CD4-positive, alpha-beta T cell treated with Interleukin-6 for 4 hours (primary cell): ENCODE data around the gene ZNF398.

Experiments used
- DNase-seq: peaks from one replicate; pipeline ENCODE4 v3.0.0-alpha.2; 2020; ENCODE audit warnings: mixed read lengths

The ZNF398 gene

DNA sequence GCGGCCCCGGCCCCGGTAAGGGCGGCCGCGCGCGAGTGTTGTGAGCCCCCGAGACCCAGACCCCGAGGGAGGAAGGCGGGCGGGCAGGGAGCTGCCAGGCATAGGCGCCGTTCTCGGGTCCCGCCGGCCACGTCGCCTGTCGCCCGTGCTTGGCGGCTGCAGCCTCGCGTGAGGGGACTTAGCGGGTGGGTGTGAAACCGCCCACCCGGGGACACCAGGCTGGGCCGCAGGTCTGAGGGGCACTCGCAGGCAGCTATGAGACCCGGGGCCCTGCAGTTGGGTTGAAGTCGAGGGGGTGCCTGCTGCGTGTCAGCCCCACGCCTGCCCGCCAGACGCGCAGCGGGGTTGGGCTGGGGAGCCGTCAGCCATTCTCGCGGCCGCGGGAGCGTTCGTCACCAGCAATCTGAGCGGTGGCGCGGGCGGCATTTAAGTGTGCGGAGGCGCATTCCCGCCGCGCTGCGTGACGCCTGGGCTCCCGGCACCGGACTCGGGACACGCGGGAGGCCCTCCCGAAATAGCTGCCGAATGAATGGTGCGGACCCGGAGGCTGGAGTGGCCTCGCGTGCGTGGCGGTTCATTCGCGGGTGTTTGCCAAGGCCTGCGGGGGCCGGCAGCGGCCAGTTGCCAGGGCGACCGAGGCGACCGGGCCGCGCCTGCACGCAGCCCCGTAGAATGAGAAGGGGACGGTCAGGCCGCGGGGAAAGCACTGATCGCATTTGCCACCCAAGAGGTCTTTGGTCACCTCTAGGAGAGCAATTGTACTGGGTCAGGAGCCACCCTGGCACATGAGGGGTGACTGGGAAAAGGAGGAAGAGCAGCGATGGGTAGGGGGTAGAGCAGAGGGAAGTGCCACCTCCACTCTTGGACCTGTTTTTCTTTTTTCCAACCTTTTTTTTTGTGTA is 750 bp downstream of the ZNF398 start:
- peak; percentile 70 for DNase-seq

DNA sequence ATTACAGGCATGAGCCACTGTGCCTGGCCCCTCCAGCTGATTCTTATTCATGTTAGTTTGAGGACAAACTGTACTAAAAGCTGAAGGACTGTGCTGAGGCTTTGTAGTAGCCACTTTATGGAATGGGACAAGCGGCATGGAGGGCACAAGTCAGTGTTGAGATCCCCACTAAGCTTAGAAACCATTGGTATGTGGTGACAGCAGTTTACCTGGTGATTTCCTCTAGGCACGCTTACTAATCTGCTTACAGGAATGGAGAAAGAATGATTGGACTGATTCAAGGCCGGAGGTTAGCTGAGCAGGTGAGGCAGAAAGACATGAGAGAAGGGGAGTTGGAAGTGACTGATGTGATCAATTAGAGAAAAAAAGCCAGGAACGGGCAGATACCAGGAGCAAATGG is 3.7 kb downstream of the ZNF398 start:
- DNase-seq, result no peak

DNA sequence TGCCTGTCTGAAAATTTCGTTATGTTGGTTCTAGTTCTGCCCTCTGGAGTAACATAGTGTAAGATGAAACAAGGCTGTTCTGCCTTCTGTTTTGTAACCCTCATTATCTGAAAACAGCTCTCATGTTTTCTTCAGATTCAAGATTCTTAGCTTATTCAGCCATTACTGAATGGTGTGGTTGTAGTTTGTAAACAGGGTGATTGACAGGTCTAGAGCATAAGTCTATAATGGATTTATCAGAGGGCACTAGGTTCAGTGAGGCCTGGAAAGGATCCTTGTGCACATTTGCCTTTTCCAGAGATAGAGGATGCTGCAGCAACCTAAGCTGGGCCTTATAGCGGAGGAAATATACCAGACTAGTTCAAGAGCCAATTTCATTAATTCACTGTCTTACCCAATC is 6.1 kb downstream of the ZNF398 start:
- no peak for DNase-seq

DNA sequence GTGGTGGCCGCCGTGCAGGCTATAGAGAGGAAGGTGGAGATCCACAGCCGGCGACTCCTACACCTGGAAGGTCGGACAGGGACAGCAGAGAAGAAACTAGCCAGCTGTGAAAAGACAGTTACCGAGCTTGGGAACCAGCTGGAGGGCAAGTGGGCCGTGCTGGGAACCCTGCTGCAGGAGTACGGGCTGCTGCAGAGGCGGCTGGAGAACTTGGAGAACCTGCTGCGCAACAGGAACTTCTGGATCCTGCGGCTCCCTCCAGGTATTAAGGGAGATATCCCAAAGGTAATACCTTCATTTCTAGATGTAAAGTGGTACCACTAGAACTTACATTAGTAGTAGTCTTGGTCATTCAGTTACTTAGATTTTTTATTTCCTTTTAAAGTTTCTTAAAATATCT is 6.8 kb downstream of the ZNF398 start:
- DNase-seq, result no peak

DNA sequence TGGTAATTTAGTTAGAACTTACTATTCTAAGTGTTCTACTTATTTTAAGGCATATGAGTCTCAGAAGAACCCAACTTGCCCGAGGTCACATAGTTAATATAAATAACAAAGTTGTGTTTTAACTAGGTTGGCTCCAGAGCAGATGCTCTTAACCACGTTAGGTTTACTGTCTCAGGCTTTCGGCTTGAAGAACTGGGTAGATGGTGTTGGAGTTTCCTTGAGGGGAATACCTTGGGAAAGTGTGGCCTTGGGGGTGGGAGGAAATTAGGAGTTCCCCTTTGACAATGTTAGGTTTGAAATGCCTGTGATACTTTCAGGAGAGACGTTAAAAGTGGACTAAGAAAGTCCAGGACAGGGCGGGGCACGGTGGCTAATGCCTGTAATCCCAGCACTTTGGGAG is 9.6 kb downstream of the ZNF398 start:
- no peak for DNase-seq

DNA sequence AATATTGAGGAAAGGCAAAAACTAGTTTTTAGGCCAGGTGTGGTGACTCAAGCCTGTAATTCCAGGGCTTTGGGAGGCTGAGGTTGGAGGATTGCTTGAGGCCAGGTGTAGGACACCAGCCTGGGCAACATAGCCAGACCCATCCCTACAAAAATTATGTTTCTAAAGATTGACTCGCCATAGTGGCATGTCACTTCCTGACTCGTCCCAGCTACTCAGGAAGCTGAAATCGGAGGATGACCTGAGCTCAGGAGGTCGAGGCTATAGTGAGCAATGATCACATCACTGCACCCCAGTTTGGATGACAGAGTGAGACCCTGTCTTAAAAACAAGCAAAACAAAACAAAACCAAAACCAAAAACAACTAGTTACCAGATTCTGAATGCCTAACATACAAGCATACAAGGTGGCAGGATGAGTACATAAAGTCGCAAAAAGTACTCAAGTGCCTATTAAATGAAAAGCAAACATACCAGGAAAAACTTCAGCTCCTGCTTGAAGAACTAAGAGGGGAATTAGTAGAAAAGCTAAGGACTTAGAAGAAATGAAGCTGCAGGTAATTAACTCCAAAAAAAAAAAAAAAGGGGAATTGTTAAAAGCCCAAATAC is 14.1 kb downstream of the ZNF398 start:
- no peak for DNase-seq

DNA sequence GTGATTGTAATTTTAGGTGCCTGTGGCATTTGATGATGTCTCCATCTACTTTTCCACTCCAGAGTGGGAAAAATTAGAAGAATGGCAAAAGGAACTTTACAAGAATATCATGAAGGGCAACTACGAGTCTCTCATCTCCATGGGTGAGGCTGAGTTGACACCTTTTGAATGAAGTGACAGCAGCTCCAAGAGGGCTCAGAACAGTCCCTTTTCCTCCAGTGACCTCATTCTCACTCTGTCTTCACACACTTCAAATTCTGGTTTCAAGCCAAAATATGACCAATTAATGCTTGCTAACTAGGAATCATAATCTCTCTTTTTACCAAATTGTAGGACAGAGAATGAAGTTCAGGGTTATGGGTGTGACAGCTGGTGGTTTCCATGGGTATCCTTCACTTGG is 18.9 kb downstream of the ZNF398 start:
- DNase-seq, result no peak

DNA sequence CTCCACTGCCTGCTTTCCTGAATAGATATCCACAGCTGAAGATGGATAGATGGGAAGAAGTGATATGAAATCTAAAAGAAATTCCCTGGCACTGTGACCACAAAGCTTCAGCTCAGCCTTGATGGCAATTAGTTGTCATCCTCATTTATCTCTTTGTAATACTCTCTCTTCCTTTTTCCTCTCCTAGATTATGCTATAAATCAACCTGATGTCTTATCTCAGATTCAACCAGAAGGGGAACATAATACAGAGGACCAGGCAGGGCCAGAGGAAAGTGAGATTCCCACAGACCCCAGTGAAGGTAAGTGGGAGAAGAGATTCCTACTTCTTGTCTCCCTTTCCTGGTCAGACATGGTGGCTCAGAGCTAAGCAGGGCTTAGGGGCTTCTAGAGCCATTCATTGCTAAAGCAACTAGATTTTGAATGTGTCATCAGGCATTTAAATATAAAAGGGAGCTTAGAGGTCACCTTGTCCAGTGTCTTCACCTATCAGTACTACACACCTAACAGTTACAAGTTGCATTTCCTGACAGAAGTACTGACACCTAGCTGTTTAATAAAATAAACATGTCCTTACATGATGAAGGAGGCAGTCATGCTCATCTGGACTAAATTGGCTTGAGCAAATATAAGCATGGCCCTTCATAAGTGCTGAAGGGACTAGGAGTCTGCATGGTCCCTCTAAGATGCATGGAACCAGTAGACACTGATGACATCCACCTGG is 19.5 kb downstream of the ZNF398 start:
- no peak for DNase-seq

DNA sequence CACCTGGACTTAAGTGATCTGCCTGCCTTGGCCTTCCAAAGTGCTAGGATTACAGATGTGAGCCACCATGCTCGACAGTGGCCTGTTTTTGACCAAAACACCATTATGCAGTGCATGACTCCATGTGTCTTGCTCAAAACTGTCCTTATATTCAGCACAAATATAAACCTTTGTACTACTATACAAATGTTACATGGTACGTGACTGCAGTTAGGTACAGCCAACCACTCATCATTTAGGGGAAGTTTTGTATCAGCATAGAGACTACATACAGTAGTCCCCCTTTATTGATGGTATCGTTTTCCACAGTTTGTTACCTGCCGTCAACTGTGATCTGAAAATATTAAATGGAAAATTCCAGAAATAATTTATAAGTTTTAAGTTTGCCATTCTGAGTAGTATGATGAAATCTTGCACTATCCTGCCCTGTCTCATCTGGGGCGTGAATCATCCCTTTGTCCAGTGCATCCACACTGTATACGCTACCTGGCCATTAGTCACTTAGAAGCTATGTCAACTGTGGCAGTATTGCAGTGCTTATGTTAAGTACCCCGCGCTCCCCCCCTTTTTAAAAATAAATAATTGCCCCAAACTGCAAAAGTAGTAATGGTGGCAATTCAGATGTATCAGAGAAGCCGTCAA is 24.8 kb downstream of the ZNF398 start:
- DNase-seq, result no peak

DNA sequence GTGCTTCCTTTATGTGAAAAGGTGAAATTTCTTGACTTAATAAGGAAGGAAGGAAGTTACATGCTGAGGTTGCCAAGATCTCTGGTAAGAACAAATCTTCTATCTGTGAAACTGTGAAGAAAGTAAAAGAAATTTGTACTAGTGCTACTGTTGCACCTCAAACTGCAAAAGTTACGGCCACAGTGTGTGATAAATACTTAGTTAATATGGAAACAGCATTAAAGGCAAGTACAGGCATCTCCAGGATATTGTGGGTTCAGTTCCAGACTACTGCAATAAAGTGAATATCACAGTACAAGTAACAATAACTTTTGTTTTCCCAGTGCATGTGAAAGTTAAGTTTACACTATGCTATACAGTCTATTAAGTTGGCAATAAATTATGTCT is 25.3 kb downstream of the ZNF398 start:
- DNase-seq, result no peak

DNA sequence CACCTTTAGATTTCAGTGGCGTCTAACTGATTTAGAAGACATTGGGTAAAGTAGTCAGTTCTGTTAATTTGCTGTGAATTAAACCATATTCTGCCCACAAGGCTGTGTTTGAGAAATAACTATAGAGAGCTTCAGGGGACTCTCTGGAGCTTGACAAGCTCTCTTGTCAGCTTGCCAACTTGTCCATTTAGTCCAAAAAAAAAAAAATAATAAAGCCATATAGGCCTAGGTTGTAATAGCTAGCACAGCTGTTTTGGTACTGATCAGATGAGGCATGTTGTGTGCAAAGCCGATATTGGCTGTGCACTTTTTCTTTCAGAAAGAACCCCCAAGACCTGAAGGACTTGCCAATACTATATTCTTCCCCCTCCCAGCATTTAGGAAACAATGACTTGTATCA is 27.9 kb downstream of the ZNF398 start:
- DNase-seq, result no peak

DNA sequence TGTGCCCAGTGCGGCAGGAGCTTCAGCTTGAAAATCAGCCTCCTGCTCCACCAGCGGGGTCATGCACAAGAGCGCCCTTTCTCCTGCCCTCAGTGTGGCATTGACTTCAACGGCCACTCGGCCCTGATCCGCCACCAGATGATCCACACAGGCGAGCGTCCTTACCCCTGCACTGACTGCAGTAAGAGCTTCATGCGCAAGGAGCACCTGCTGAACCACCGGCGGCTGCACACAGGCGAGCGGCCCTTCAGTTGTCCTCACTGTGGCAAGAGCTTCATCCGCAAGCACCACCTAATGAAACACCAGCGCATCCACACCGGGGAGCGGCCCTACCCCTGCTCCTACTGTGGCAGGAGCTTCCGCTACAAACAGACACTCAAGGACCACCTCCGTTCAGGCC is 32.0 kb downstream of the ZNF398 start:
- no peak for DNase-seq

DNA sequence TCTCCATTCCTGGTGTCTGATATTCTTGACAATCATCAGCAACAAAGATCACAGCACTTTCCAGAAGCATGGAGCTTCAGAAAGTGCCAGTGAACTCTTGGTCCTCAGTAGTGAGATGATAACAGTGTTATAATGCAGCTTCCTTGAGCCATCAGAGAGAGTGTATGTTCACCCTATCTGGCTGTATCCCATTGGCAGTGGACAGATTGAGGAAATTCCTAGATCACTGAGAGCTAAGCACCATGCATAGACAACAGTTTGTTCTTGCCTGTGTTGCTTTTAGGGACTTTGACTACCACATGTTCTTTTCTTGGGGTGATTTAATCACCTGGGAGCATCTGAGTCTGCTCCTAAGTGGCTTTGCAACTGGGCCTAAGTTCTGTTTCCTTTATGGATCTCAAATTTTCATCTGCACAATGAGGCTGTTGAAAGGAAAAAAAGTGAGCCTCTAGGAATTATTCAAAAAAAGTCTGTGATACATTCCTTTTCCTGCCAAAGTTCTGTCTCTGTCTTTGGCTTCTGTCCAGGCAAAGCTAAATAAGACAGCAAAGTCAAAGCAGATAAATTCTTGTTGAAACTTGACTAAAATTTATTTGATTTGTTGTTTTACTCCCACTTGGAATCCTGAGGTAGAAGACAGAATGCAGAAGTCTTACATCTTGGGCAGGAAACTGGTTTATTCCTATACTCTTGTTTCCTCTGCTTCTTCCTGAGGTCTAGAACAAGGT is 33.6 kb downstream of the ZNF398 start:
- DNase-seq, result no peak

DNA sequence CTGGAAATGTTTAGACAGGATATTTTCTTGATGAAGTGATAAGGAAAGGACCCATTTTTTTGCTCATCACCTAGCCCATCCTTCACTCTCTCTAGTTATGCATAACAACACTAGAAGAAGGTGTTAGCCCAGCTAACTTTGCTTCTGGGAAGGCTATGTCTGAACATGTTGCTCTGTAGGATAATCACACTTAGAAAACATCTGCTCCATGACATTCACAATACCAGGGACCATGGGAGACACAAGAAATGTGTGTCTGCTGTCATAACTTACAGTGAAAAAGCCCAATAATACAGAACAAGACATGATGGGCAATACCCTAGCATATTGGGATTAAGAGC is 34.2 kb downstream of the ZNF398 start:
- no peak for DNase-seq

DNA sequence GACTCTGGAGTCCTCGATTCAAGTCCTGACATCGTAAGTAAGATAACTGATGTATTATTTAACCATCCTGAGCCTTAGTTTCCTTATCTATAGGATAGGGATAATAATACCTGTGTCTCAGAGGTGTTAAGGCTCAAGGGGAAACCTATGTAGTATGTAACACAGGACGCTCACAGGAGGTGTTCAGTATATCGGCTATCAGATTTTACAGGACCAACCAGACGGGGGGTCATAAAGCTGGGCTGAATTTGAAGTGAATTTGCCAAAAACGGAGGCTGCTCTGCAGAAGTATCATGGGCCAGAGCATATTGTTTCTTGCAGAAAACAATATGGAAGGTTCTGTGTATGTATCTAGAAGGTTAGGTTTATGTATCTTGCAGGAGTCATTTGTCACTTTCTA is 37.0 kb downstream of the ZNF398 start:
- no peak for DNase-seq

DNA sequence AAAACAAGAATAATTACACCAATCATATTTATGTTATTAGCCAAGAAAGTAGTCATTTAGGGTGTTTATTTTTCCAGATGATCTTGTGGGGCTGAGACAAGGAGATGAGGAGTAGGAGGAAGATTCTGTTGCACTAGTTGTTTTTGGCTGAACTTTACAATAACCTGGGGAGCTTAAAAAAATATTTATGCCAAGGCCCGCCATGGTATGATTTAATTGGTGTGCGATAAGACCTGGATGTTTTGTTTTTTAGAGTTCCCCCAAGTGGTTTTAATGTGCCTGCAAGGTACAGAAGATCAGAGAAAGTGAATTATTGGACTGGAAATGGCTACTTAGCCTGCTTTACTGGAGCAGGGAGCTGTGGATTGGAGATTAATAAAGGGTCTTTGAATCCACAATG is 41.0 kb downstream of the ZNF398 start:
- no peak for DNase-seq

DNA sequence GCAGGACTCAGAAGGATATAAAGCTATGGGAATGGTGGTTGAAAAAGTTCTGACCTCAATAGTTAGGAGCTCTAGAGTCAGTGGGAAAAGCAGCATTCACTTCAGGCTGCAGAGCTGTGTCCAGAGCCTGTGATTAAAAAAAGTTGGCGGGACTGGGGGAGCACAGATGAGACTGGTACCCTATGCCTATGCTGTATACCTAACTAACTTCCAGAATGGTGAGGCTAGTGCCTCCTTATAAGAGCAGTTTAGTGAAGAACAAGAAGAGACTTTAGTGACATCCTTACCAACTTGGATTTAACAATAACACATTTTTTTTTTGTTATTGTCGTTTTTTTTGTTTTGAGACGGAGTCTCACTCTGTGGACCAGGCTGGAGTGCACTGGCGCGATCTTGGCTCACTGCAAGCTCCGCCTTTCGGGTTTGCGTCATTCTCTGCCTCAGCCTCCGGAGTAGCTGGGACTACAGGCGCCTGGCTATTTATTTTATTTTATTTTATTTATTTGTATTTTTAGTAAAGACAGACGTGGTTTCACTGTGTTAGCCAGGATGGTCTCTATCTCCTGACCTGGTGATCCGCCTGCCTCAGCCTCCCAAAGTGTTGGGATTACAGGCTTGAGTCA is 41.5 kb downstream of the ZNF398 start:
- DNase-seq, result no peak

DNA sequence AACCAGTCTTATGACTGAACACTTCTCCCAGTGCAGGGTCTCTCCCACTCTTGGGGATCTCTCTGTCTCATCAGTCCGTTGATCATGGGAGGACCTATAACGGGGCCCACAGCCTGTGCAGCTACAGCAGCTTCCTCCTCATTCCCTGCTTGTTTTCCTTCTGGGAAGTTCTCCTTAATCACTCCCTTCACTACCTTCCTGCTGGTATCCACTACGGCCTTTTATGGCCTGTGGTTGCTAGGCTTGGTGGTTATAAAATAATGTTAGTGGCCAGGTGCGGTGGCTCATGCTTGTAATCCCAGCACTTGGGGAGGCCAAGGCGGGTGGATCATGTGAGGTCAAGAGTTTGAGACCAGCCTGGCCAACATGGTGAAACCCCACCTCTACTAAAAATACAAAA is 44.6 kb downstream of the ZNF398 start:
- DNase-seq, result no peak

DNA sequence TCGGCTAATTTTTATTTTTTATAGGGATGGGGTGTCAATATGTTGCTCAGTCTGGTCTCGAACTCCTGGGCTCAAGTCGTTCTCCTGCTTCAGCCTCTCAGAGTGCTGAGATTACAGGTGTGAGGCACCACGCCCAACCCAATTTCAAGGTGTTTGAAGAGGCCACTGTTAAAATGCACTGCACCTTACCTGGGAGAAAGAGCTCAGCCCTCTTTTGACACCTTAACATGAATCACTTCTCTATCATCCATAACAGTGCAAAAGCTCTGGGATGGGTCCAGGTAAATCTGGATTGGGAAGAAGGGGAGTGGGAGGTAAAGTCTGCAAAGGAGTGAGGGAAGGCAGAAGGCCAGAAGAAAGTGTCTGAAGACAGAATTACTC is 47.5 kb downstream of the ZNF398 start:
- DNase-seq, result no peak

DNA sequence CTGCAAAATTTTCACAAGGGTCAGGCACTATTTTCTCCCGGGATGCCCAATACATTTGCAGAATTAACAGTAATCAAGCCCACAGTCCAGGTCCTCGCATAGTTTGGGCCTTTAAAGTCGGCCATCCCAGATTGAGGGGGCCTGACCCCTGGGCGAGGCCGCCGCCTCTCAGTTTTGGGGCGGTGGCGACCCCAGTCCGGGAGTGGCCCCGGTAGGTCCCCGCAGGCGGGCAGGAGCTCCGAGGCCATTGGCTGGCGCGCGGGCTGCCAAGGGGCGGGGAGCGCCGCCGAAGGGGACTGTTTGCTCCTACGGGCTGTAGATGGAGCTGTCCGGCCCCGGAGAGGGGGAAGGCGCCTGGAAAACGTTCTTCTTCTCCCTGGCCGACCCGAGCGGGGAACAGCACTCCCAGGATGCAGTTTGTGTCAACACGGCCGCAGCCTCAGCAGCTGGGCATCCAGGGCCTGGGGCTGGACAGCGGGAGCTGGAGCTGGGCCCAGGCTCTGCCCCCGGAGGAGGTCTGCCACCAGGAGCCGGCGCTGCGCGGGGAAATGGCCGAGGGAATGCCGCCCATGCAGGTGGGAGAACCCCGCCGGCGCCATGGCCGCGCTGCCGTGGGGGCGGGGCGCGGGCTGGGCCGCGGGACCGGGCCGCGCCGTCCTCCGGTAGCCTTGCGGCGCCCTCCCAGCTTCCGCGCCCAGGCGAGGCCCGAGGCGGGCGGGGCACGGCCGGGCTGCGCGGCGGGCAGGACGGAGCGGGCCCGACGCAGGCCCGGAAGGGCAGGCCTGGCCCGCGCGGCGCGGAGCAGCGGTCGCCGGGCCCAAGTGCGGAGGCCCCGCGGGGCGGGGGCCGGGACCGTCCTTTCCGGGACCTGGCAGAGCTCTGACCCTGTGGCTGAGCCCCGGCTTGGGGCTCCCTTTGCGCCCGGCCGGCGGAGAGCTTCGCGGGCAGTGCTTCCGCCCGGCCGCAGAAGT is 48.2 kb downstream of the ZNF398 start, which contains the start of gene ZNF282:
Gene ZNF282 (plus strand): TSS at position 367 of the 971 bp plus-strand sequence. CDS start 44 bp downstream, at position 411.
- DNase-seq, result peak; percentile 73

DNA sequence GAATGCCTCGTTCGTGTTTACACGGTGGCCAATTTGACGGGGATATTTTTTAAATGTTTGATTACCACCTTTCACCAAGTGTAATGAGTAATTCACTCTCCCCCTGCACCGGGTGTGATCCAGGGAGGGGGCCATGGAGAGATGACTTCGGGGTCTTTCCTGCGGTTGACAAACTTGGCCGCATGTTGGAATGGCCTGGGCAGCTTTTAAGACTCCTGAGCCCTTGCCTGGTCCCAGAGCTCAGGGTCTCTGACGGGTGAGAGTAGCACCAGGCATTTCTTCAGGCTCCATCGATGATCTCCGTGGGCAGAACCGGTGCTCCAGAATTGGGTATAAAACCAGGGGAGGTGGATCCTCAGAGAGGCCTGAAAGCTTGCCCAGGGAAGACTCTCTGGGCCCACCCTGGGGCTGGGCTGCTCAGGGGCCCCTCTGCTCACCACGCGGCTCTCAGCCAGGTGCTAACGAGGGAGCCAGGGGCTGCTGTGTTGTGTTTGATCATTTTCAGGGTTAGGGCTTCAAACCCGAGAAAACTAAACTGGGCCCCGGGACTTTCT is 49.0 kb downstream of the ZNF398 start:
- peak; percentile 6 for DNase-seq
